ENCODE measurements around the gene DIO3. TPM values are rescaled to one million over a fixed set of nuclear protein-coding genes. Genes with fewer than 3 reads are reported as not detected.

Gene DIO3
- total and polyA plus RNA-seq, 2 of the 13 experiments (the other 11 are each of a cell fraction or from before 2014, with no cell fraction given), result not detected

GRCh38 chr14:101516401-101516800, 44.9 kb upstream of the DIO3 start:
- H3K9me3 ChIP-seq (ENCODE audit: low read length), result no peaks in the 10 kb centered on the region; the same call in 1 of the 2 replicates
- H3K27ac ChIP-seq (ENCODE audit: extremely low read length, insufficient read depth, low read length), result no peak overlapping the region
- TF ChIP-seq MAFK (conservative IDR thresholded peaks at IDR 0.05 in 1 of 2, IDR thresholded peaks at IDR 0.05 in 1 of 2; ENCODE audit: low read length in 2 of 2) (no peak), SMAD9 (CRISPR knock-in tag; IDR thresholded peaks at IDR 0.05) (no peak)
- no peak overlapping the region for H2AFZ ChIP-seq (ENCODE audit: low read length)
- no peak overlapping the region for H3K9ac ChIP-seq (ENCODE audit: insufficient read depth, low read depth, low read length)
- CTCF ChIA-PET (ENCODE audit: low intra/inter-chr PET ratio, low total read pairs), result no interaction called here
- intact Hi-C loops (cut with micrococcal nuclease; ENCODE audit: unreplicated experiment) (no loop called here), in situ Hi-C loops (cut with HindIII; ENCODE audit: extremely low pct_ligation_motif_present, low pct_unique_long_range_greater_than_20kb) (no loop called here)
- no peak overlapping the region for H3K4me2 ChIP-seq (ENCODE audit: low read depth, low read length)
- H3K79me2 ChIP-seq (ENCODE audit: insufficient read depth, low read length), result no peaks in the 10 kb centered on the region
- DNase-seq (ENCODE audit: low spot score) (no peak), FAIRE-seq (no peak), ATAC-seq (no peak)
- H3K4me1 ChIP-seq (ENCODE audit: insufficient read depth, low read length), result no peaks in the 10 kb centered on the region
- BruUV-seq (replicated peaks), result no TSS peak
- H3K27me3 ChIP-seq (ENCODE audit: control insufficient read depth in 1 of 2, insufficient read depth in 2 of 2, low read length in 2 of 2), result peaks cover 7 to 24% of the 10 kb centered on the region in 2 experiments; a peak in 3 of 5 replicates
- no peaks in the 10 kb centered on the region for H4K20me1 ChIP-seq (ENCODE audit: insufficient read depth, low read length)
- H3K4me3 ChIP-seq (replicated peaks in 1 of 3; ENCODE audit: insufficient read depth in 1 of 3, low read depth in 2 of 3, low read length in 3 of 3), result no peak overlapping the region
- POLR2A ChIA-PET, result no interaction called here
- no peaks in the 10 kb centered on the region for H3K36me3 ChIP-seq (replicated peaks in 1 of 2; ENCODE audit: control insufficient read depth in 1 of 2, insufficient read depth in 2 of 2, low read length in 2 of 2)
- 28% methylated on average over 4 of the region's 9 CpGs for WGBS (ENCODE audit: low lambda C conversion rate)

- POLR2A ChIA-PET, result no interaction called here
- TF ChIP-seq, protein P1, sequence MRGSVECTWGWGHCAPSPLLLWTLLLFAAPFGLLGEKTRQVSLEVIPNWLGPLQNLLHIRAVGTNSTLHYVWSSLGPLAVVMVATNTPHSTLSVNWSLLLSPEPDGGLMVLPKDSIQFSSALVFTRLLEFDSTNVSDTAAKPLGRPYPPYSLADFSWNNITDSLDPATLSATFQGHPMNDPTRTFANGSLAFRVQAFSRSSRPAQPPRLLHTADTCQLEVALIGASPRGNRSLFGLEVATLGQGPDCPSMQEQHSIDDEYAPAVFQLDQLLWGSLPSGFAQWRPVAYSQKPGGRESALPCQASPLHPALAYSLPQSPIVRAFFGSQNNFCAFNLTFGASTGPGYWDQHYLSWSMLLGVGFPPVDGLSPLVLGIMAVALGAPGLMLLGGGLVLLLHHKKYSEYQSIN (CRISPR knock-in tag; IDR thresholded peaks at IDR 0.05; ENCODE audit: borderline replicate concordance), result no peak
- TF ChIP-seq TCF7L2 (IDR thresholded peaks at IDR 0.05; ENCODE audit: low read depth, low read length), result no peak
- TF ChIP-seq, protein P2, sequence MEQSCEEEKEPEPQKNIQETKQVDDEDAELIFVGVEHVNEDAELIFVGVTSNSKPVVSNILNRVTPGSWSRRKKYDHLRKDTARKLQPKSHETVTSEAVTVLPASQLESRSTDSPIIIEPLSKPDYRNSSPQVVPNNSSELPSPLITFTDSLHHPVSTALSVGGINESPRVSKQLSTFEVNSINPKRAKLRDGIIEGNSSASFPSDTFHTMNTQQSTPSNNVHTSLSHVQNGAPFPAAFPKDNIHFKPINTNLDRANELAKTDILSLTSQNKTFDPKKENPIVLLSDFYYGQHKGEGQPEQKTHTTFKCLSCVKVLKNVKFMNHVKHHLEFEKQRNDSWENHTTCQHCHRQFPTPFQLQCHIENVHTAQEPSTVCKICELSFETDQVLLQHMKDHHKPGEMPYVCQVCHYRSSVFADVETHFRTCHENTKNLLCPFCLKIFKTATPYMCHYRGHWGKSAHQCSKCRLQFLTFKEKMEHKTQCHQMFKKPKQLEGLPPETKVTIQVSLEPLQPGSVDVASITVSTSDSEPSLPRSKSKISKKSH (CRISPR knock-in tag; IDR thresholded peaks at IDR 0.05; ENCODE audit: borderline replicate concordance), result no peak
- TF ChIP-seq SPEN (CRISPR knock-in tag; IDR thresholded peaks at IDR 0.05; ENCODE audit: low read depth), result no peak
- TF ChIP-seq ZNF614 (CRISPR knock-in tag; IDR thresholded peaks at IDR 0.05; ENCODE audit: borderline replicate concordance), result no peak
- TF ChIP-seq NR2F1 (CRISPR knock-in tag; IDR thresholded peaks at IDR 0.05), result no peak
- no peak for TF ChIP-seq MTA3 (CRISPR knock-in tag; IDR thresholded peaks at IDR 0.05)
- TF ChIP-seq ZSCAN20 (CRISPR knock-in tag; IDR thresholded peaks at IDR 0.05; ENCODE audit: borderline replicate concordance), result no peak
- no peak for TF ChIP-seq NCOA1 (CRISPR knock-in tag; IDR thresholded peaks at IDR 0.05)
- no peak for TF ChIP-seq NBN (conservative IDR thresholded peaks at IDR 0.05)
- no peak for TF ChIP-seq ZSCAN12 (CRISPR knock-in tag; IDR thresholded peaks at IDR 0.05)
- no peak for TF ChIP-seq JUNB (CRISPR knock-in tag; IDR thresholded peaks at IDR 0.05; ENCODE audit: borderline replicate concordance)
- no peak for TF ChIP-seq ZNF431 (CRISPR knock-in tag; IDR thresholded peaks at IDR 0.05; ENCODE audit: borderline replicate concordance, low read depth)
- TF ChIP-seq ZNF3 (CRISPR knock-in tag; IDR thresholded peaks at IDR 0.05), result no peak
Measured at GRCh38 chr14:101518611-101519473, 42.5 kb upstream of the DIO3 start.

More at GRCh38 chr14:101518611-101519473, 42.5 kb upstream of the DIO3 start:
- WGBS (ENCODE audit: low lambda C conversion rate), result 60% methylated on average over 8 of the region's 28 CpGs
- FAIRE-seq (no peak), DNase-seq (ENCODE audit: low spot score) (no peak), ATAC-seq (no peak)
- H3K4me3 ChIP-seq (replicated peaks in 1 of 3; ENCODE audit: insufficient read depth in 1 of 3, low read depth in 2 of 3, low read length in 3 of 3), result no peak overlapping the region
- H3K36me3 ChIP-seq (replicated peaks in 1 of 2; ENCODE audit: control insufficient read depth in 1 of 2, insufficient read depth in 2 of 2, low read length in 2 of 2), result no peaks in the 10 kb centered on the region
- H3K9me3 ChIP-seq (ENCODE audit: low read length), result no peaks in the 10 kb centered on the region; the same call in 1 of the 2 replicates
- in situ Hi-C loops (cut with HindIII; ENCODE audit: extremely low pct_ligation_motif_present, low pct_unique_long_range_greater_than_20kb) (no loop called here), intact Hi-C loops (cut with micrococcal nuclease; ENCODE audit: unreplicated experiment) (no loop called here)
- H3K79me2 ChIP-seq (ENCODE audit: insufficient read depth, low read length), result no peaks in the 10 kb centered on the region
- H3K4me1 ChIP-seq (ENCODE audit: insufficient read depth, low read length), result no peaks in the 10 kb centered on the region
- H3K27me3 ChIP-seq (ENCODE audit: control insufficient read depth in 1 of 2, insufficient read depth in 2 of 2, low read length in 2 of 2), result peaks cover 6 to 24% of the 10 kb centered on the region in 2 experiments; a peak in 3 of 5 replicates
- H3K9ac ChIP-seq (ENCODE audit: insufficient read depth, low read depth, low read length), result no peak overlapping the region
- CTCF ChIA-PET (ENCODE audit: low intra/inter-chr PET ratio, low total read pairs), result no interaction called here
- no peaks in the 10 kb centered on the region for H4K20me1 ChIP-seq (ENCODE audit: insufficient read depth, low read length)
- no peak overlapping the region for H3K27ac ChIP-seq (ENCODE audit: extremely low read length, insufficient read depth, low read length)
- no peak overlapping the region for H2AFZ ChIP-seq (ENCODE audit: low read length)
- H3K4me2 ChIP-seq (ENCODE audit: low read depth, low read length), result no peak overlapping the region
- no TSS peak for BruUV-seq (replicated peaks)
